Loucy (cell line): ENCODE results near the gene ATP1A1.

ENCODE experiments used
- CTCF ChIP-seq: fragments of 200-600 bp; sonication (generic); conservative IDR thresholded peaks from 2 replicates; pipeline ENCODE4 v1.5.1; 2014; ENCODE audit warnings: mild to moderate bottlenecking, antibody characterized with exemption, low read length
- EZH2phosphoT487 ChIP-seq: fragments of 200-600 bp; IDR thresholded peaks from 2 replicates; pipeline ENCODE4 v1.6.1; 2018; ENCODE audit warnings: antibody characterized with exemption, mild to moderate bottlenecking, moderate library complexity, borderline replicate concordance

GRCh38 chr1:116415200-116415698 is 42.2 kb downstream of the ATP1A1 start:
- TF ChIP-seq CTCF (no peak), EZH2phosphoT487 (no peak)
